ENCODE results near the gene FMNL2. TPM values are rescaled to one million over a fixed set of nuclear protein-coding genes. Genes with fewer than 3 reads are reported as not detected.
A peak's percentile ranks its signal among the peaks of the same experiment; 100 is the strongest.

Gene FMNL2
- total and polyA plus RNA-seq, 2 of the 4 experiments (the other 2 are of a cell fraction): 10.9 to 11.4 TPM

- in situ Hi-C loops (cut with MboI; ENCODE audit: low sequenced_read_pairs): no loop called here
Measured at GRCh38 chr2:152573168-152573567, 238.2 kb downstream of the FMNL2 start.

More at GRCh38 chr2:152573168-152573567, 238.2 kb downstream of the FMNL2 start:
- H3K14ac ChIP-seq (replicated peaks; ENCODE audit: low read depth, low read length): no peak overlapping the region
- no peak overlapping the region for H3K18ac ChIP-seq (ENCODE audit: low read depth, low read length)
- ChIA-PET POLR2A (ENCODE audit: unreplicated experiment) (no interaction called here), CTCF (interaction anchor here (0.5 to 0.6 kb wide), 2 partner anchors 90 to 478 kb away, joined by 3 to 4 read pairs; no protein-coding TSS in a partner anchor)
- TF ChIP-seq MAZ (IDR thresholded peaks at IDR 0.05; ENCODE audit: borderline replicate concordance, low read depth, low read length) (no peak), FOS (IDR thresholded peaks at IDR 0.05; ENCODE audit: low read depth, low read length) (peak; percentile 83), CHD1 (IDR thresholded peaks at IDR 0.05; ENCODE audit: low read depth, low read length) (no peak), MXI1 (IDR thresholded peaks at IDR 0.05; ENCODE audit: borderline replicate concordance, low read depth, low read length) (no peak), NFE2L2 (IDR thresholded peaks at IDR 0.05; ENCODE audit: low read depth, low read length) (no peak), CEBPB (IDR thresholded peaks at IDR 0.05; ENCODE audit: low read depth, low read length) (peak; percentile 16; the same call in 1 of the 2 replicates), RCOR1 (IDR thresholded peaks at IDR 0.05; ENCODE audit: insufficient replicate concordance, low read length) (no peak), POLR2A (IDR thresholded peaks at IDR 0.05; ENCODE audit: low read depth, low read length) (no peak), BHLHE40 (IDR thresholded peaks at IDR 0.05; ENCODE audit: low read depth, low read length) (peak; percentile 80), MAFK (IDR thresholded peaks at IDR 0.05; ENCODE audit: low read depth, low read length) (peak; percentile 65), SMC3 (IDR thresholded peaks at IDR 0.05; ENCODE audit: low read depth, low read length) (no peak), RFX5 (IDR thresholded peaks at IDR 0.05; ENCODE audit: low read depth, low read length) (no peak), RAD21 (IDR thresholded peaks at IDR 0.05; ENCODE audit: low read length) (peak; percentile 18; the same call in 1 of the 2 replicates)
- TF ChIP-seq, protein P1, sequence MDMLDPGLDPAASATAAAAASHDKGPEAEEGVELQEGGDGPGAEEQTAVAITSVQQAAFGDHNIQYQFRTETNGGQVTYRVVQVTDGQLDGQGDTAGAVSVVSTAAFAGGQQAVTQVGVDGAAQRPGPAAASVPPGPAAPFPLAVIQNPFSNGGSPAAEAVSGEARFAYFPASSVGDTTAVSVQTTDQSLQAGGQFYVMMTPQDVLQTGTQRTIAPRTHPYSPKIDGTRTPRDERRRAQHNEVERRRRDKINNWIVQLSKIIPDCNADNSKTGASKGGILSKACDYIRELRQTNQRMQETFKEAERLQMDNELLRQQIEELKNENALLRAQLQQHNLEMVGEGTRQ (IDR thresholded peaks at IDR 0.05; ENCODE audit: low read depth, low read length): no peak
- TF ChIP-seq, protein P2, sequence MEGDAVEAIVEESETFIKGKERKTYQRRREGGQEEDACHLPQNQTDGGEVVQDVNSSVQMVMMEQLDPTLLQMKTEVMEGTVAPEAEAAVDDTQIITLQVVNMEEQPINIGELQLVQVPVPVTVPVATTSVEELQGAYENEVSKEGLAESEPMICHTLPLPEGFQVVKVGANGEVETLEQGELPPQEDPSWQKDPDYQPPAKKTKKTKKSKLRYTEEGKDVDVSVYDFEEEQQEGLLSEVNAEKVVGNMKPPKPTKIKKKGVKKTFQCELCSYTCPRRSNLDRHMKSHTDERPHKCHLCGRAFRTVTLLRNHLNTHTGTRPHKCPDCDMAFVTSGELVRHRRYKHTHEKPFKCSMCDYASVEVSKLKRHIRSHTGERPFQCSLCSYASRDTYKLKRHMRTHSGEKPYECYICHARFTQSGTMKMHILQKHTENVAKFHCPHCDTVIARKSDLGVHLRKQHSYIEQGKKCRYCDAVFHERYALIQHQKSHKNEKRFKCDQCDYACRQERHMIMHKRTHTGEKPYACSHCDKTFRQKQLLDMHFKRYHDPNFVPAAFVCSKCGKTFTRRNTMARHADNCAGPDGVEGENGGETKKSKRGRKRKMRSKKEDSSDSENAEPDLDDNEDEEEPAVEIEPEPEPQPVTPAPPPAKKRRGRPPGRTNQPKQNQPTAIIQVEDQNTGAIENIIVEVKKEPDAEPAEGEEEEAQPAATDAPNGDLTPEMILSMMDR (conservative IDR thresholded peaks at IDR 0.05; ENCODE audit: low read depth, low read length): no peak
- TF ChIP-seq, protein P3, sequence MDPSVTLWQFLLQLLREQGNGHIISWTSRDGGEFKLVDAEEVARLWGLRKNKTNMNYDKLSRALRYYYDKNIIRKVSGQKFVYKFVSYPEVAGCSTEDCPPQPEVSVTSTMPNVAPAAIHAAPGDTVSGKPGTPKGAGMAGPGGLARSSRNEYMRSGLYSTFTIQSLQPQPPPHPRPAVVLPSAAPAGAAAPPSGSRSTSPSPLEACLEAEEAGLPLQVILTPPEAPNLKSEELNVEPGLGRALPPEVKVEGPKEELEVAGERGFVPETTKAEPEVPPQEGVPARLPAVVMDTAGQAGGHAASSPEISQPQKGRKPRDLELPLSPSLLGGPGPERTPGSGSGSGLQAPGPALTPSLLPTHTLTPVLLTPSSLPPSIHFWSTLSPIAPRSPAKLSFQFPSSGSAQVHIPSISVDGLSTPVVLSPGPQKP (IDR thresholded peaks at IDR 0.05; ENCODE audit: borderline replicate concordance, low read depth, low read length): no peak
- H2BK5ac ChIP-seq (ENCODE audit: low read depth, low read length, poor library complexity, severe bottlenecking): no peak overlapping the region
- H3K4me1 ChIP-seq (ENCODE audit: control insufficient read depth, insufficient read depth, low read length): peaks cover 11% of the 10 kb centered on the region
- H3K36me3 ChIP-seq (ENCODE audit: control insufficient read depth, insufficient read depth, low read length): no peaks in the 10 kb centered on the region
- WGBS, 2 experiments (ENCODE audit: extremely low coverage in 2 of 2, insufficient read length in 1 of 2): no CpG with 5 or more reads among the region's 4 CpGs
- no peak overlapping the region for H3K4me3 ChIP-seq (ENCODE audit: insufficient read depth, low read depth, low read length)
- H3K56ac ChIP-seq (ENCODE audit: extremely low read depth, insufficient read depth, low read length): no peak overlapping the region
- intact Hi-C loops (cut with micrococcal nuclease) (no loop called here), dilution Hi-C loops (cut with HindIII; ENCODE audit: low sequenced_read_pairs, unreplicated experiment) (no loop called here)
- no TSS peak for BruUV-seq (replicated peaks)
- no peak overlapping the region for H3K9ac ChIP-seq (ENCODE audit: low read depth, low read length)
- no peak overlapping the region for H2AFZ ChIP-seq (replicated peaks; ENCODE audit: low read length, poor library complexity)
- H3K79me1 ChIP-seq (ENCODE audit: low read depth in 1 of 2, low read length in 2 of 2): peaks cover 0 to 5% of the 10 kb centered on the region in 2 experiments; a peak in 3 of 4 replicates
- no peak overlapping the region for H2AK5ac ChIP-seq (ENCODE audit: low read depth, low read length)
- no peak overlapping the region for H3K27ac ChIP-seq (ENCODE audit: insufficient read depth, low read length)
- peak; percentile 93 for DNase-seq
- H2BK15ac ChIP-seq (ENCODE audit: low read depth, low read length): no peak overlapping the region
- no peaks in the 10 kb centered on the region for H3K9me3 ChIP-seq (ENCODE audit: control insufficient read depth, insufficient read depth, low read length)
- H2BK20ac ChIP-seq (ENCODE audit: low read depth, low read length): no peak overlapping the region
- no peak overlapping the region for H3K4ac ChIP-seq (ENCODE audit: low read depth, low read length)
- no peak overlapping the region for H2AK9ac ChIP-seq (replicated peaks; ENCODE audit: low read depth, low read length, poor library complexity)
- H3K27me3 ChIP-seq (ENCODE audit: control insufficient read depth, insufficient read depth, low read length): no peaks in the 10 kb centered on the region
- H4K8ac ChIP-seq (ENCODE audit: low read depth in 2 of 2, low read length in 2 of 2): no peak overlapping the region
- peak; percentile 73 for ATAC-seq (ENCODE audit: low read depth)
- peaks cover 3% of the 10 kb centered on the region; the same call in 1 of the 2 replicates for H3K9me1 ChIP-seq (ENCODE audit: insufficient read depth, low read length)
- H2BK120ac ChIP-seq (ENCODE audit: low read depth, low read length): no peak overlapping the region
- no peak overlapping the region for H3K23ac ChIP-seq (ENCODE audit: low read depth, low read length)
- H4K91ac ChIP-seq (ENCODE audit: insufficient read depth, low read depth, low read length): no peak overlapping the region
- H4K5ac ChIP-seq (ENCODE audit: low read depth, low read length): no peak overlapping the region
- H4K20me1 ChIP-seq (ENCODE audit: insufficient read depth, low read length): no peaks in the 10 kb centered on the region
- H3K4me2 ChIP-seq (ENCODE audit: low read depth, low read length): peak overlapping the region; percentile 8; the same call in 1 of the 2 replicates

Data from IMR-90 (cell line).